DMS53 treated with DMSO at 0.1 percent for 48 hours (cell line): ENCODE results near the gene LRRC3.
"Not testable (repeated sequence)": the region's sequence is repeated elsewhere in the genome, so short reads cannot be mapped to it uniquely, and the experiment has no call there.

Experiments used
- DNase-seq: peaks from one replicate; lab custom pipeline; 2025; ENCODE audit not compliant: unreplicated experiment; lab: John Stamatoyannopoulos, UW

The LRRC3 gene, protein sequence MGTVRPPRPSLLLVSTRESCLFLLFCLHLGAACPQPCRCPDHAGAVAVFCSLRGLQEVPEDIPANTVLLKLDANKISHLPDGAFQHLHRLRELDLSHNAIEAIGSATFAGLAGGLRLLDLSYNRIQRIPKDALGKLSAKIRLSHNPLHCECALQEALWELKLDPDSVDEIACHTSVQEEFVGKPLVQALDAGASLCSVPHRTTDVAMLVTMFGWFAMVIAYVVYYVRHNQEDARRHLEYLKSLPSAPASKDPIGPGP

DNA sequence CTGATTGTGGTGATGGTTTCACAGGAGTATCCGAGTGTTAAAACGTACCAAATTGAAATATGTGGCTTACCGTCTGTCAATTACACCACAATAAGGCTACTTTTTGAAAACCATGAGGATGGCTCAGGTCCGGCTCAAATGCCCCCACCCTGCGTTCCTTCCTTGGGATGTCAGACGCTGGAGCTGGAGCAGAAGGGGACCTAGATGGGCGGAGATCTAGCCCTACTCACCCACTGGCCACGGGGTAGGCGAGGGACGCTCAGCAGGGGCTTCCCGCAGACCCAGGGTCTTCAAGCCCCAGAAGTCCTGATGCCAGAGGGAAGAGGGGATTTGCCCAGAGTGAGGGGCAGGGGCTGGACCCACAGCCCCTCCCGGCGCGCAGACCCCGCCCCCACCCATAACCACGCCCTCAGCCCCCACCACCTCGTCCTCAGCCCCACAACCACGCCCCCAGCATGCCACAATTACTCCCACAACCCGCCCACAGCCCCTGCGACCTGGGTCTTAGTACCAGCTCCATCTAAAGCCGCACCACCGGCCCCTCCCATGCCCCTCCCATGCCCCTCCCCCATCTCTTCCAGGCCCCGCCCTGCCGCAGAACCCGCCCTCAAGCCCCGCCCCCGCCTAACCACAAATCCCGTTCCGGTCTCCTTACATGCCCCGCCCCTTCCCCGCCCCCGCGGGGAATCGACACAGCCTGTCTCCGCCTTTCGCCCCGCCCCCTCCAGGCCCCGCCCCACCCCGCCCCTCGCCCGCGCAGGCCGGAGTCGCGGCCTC is at the start of gene LRRC3:
TSS of gene LRRC3 (plus strand) at position 764 of the 777 bp plus-strand sequence. CDS start 1,135 bp downstream, outside the sequence.
- DNase-seq = no peak

DNA sequence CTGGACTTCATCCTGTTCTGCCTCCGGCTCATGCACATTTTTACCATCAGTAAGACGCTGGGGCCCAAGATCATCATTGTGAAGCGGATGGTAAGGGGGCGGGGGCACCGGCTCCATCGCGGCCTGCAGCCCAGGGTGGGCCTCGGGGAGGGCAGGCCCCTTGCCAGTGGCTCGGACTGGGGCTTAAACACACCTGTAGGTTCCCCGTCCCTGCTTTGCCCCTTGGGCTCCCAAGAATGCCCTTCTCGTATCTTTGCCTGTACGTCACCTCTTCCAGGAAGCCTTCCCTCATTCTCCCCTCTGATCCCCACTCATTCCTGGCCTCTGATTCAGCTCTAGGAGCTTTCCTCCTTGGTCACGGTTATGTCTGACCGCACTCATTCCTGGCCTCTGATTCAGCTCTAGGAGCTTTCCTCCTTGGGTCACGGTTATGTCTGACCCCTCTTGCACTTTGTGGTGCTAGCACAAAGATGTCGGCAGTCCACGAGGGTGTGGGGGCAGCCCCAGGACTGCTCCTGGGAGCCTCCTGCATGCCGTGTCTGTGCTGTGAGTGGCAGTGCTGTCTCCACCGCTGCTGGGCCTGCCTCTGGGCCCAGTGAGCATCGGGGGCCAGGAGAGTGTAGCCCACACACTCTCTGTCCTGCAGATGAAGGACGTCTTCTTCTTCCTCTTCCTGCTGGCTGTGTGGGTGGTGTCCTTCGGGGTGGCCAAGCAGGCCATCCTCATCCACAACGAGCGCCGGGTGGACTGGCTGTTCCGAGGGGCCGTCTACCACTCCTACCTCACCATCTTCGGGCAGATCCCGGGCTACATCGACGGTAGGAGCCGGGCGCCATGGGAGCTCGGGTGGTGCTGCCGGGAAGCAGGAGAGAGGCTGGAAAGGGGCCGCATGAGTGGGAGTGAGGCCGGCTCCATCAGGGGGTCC is 49.1 kb upstream of the LRRC3 start:
- DNase-seq = no peak

DNA sequence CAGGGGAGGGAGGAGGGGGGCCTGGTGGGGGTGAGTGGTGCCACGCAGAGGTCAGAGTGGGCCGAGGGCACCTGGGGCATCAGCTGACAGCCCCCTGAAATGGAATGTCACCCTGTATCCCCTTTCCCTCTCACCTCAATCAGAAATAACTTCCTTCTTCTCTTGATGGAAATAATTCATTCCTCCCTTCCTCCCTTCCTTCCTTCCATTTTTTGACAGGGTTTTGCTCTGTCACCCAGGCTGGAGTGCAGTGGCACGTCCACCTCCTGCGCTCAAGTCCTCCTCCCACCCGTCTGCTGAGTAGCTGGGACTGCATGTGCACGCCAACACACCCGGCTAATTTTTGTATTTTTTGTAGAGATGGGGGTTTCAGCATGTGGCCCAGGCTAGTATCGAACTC is 48.4 kb upstream of the LRRC3 start:
- no peak for DNase-seq

DNA sequence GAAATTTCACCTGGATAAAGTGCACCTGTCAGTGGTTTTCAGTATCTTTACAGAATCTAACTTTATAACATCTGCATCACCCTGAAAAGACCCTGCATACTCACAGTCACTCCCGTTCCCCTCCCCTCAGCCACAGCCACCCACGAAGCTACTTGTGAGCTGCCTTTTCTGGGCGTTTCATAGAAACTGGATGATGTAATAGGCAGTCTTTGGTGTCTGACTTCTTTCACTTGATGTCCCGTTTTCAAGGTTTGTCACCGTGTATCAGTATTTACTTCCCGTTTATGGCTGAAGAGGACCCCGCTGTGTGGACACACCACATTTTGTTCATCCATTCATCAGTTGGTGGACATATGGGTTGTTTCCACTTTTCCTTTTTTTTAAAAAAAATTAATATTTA is 47.8 kb upstream of the LRRC3 start:
- no peak for DNase-seq

DNA sequence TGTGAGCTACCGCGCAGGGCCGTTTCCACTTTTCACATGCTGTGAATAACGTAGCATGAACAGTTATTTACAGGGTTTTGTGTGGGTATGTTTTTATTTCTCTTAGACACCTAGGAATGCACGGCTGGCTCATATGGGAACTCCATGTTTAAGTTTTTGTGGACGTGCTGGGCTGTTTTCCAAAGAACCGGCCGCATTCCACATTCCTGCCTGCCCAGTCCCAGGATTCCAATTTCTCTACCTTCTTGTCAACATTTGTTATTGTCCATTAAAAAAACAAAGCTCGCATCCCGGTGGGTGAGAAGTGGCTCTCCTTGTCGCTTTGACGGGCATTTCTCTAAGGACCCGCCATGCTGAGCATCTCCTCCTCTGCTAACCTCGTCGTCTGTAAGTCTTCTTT is 47.1 kb upstream of the LRRC3 start:
- DNase-seq = no peak

DNA sequence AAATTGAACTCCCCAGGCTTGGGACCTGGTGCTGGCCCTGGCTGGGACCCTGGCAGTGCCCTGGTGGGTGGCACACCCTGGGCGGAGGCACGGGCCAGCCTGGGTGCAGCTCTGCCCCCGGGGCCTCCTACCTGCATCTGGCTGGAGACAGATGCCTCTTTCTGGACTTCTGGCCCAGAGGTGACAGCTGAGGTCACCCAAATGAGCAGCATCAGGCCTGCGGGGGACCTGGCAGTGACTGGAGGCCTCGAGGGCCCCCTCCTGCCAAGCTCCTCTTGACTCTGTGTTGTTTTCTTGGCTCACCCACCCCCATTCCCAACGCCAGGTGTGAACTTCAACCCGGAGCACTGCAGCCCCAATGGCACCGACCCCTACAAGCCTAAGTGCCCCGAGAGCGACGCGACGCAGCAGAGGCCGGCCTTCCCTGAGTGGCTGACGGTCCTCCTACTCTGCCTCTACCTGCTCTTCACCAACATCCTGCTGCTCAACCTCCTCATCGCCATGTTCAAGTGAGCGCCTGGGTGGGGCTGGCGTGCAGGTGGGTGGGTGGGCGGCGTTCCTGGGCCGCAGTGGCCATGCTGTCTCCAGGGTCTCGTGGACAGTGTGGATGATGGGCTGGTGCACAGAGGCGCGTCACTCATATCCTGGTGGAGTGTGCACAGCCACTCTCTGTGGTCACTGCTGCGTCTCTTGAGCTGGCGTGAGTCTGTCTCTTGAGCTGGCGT is 41.6 kb upstream of the LRRC3 start:
- DNase-seq = no peak

DNA sequence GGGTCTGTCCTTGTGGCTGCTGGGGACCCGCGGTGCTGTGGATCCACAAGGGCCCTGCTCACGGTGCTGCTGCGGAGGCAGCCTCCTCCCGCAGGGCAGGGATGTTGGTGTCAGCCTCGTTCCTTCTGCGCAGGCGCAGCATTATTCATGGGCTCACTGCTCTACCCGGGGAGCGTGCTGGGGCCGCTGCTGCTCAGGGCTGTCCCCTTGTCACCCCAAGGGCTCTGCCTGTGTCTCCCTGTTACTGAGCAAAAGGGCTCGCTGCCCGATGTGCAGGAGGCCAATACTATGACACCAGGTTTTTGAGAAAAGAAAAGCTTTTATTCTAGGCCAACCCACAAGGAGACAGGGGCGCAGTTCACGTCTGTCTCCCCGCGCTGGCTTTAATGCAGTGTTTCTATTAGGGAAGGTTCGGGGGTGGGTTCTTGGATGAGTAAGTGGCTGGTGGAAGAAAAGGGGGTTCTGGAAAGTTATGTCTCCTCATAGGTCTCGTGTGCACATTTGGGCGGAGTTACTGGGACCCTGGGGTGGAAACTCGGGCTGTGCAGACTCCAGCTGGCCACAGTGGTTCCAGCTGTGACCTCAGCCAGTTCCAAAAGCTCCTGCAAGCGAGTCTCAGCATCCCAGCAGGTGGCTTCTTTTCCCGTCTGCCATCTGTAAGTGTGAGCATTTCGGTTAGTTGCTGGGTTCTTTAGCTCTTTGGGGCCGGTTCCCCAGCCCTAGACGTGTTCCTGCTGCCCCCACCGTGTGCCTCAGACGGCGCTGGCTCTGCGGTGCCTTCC is 40.8 kb upstream of the LRRC3 start:
- DNase-seq = no peak

DNA sequence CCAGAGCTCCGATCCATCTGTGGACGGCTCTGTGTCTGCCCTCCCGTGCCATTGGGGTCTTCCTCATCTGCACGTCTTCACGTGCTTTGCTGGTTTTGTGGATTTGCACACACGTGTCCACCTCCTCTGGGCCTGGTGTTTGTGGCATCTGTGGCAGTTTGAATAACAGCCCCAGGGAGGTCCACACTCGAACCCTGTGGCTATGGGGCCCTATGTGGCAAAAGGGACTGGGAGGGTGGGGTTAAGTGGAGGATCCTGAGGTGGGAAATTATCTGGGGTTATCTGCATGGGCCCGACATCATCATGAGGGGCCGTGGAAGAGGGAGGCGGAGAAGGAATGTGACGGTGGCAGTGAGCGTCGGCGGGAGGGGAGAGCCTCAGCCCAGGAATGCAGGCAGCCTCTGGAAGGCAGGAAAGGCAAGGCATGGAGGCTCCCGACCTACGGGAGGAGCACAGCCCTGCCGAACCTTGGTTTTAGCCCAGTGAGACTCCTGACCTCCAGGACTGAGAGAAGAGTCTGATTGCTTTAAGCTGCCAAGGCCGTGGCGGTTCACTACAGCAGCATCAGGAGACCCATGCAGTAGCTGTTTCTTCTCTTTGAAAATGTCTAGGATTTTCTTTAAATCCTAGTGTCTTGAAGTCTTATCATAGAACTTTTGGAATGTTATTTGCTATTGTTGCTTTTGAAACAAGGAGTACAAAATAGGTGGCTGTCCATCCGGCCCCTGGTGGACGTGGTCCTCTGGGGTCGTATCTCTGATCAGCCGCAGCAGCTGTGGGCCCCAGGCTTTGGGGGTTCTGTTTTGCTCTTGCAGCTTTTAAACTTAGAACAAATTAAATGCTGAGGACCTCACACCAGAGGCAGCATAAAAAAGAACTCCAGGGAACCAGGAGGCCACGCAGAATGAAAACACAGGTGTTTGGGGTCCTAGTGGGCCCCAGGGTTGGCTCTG is 40.0 kb upstream of the LRRC3 start:
- no peak for DNase-seq

DNA sequence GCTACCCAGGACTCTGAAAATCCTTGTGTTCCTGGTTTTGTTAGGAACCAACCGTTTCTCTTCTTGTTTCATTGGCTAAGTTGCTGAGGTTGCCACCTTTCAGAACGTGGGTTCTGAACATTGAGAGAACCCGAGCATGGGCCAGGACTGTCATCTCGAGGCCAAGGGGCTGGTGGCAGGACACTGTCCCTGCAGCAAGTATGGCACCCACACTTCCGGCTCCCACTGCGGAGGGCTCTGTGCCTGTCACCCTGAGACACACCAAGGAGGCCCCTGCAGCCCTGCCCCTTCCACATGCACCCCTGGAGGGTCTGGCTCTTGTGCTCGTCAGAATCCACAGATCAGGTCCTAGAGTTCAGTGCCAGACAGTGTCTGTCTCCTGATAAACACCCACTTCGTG is 39.1 kb upstream of the LRRC3 start:
- DNase-seq = no peak

DNA sequence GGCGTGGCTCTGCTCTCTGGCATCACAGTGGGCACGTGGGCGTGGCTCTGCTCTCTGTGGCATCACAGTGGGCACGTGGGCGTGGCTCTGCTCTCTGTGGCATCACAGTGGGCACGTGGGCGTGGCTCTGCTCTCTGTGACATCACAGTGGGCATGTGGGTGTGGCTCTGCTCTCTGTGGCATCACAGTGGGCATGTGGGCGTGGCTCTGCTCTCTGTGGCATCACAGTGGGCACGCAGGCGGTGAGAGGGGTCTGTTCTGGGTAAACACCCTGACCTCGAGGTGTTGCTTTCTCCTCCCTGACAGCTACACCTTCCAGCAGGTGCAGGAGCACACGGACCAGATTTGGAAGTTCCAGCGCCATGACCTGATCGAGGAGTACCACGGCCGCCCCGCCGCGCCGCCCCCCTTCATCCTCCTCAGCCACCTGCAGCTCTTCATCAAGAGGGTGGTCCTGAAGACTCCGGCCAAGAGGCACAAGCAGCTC is 37.6 kb upstream of the LRRC3 start:
- not testable (repeated sequence) for DNase-seq

DNA sequence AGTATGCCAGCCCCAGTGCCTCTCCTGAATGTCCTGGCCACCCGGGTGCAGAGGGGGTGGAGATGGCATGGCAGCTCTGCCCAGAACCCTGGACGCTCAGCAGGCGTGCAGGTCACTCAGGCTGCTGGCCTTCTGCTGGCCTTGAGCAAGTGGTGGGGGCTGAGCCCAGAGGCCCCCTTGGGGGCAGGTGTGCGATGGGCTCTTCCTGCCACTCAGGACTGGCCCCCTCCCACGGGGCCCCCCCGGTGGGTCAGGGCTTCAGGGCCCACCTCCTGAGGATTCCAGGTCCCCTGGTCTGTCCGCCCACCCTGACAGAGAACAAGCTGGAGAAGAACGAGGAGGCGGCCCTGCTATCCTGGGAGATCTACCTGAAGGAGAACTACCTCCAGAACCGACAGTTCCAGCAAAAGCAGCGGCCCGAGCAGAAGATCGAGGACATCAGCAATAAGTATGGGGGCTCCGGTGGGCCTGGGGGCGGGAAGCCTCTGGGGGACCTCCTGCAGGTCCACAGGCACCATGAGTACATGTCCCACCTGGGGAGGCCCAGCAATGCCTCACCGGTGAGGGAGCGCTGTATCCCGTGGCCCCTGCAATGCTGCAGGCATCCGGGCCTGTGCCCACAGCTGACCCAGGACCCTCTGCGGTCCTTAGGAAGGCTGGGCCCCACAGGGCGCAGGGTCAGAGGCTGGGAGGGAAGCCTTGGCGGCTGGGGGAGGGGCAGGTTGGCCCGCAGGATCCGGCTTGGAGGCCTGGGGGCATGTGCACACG is 37.0 kb upstream of the LRRC3 start:
- DNase-seq = no peak

DNA sequence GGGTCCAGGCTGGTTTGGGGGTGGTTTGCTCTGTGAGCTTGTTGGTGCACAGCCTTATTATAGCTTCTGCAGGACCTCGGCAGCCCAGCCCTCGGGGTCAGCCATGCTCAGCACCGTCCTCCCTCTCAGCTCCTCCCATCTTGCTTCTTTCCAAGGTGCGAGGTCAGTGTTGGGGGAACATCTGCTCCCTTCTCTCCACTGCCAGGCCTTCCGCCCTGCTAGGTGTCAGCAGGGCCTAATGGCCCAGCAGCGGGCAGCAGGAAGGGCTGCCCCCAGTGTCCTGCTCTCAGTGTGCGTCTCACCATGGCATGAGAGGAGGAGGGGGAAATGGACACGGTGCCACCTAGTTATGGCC is 36.5 kb upstream of the LRRC3 start:
- no peak for DNase-seq

DNA sequence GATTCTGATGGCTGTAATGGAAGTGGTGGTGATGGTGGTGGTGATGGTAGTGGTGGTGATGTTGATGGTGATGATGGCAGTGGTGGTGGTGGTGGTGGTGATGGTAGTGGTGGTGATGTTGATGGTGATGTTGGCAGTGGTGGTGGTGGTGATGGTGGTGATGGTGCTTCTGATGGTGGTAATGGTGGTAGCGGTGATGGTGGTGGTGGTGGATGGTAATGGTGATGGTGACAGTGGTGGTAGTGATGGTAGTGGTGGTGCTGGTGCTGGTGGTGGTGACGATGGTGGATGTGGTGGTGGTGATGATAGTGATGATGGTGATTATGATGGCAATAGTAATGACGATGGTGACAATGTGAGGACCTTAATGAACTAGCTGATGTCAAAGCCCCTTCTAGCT is 35.6 kb upstream of the LRRC3 start:
- no peak for DNase-seq

DNA sequence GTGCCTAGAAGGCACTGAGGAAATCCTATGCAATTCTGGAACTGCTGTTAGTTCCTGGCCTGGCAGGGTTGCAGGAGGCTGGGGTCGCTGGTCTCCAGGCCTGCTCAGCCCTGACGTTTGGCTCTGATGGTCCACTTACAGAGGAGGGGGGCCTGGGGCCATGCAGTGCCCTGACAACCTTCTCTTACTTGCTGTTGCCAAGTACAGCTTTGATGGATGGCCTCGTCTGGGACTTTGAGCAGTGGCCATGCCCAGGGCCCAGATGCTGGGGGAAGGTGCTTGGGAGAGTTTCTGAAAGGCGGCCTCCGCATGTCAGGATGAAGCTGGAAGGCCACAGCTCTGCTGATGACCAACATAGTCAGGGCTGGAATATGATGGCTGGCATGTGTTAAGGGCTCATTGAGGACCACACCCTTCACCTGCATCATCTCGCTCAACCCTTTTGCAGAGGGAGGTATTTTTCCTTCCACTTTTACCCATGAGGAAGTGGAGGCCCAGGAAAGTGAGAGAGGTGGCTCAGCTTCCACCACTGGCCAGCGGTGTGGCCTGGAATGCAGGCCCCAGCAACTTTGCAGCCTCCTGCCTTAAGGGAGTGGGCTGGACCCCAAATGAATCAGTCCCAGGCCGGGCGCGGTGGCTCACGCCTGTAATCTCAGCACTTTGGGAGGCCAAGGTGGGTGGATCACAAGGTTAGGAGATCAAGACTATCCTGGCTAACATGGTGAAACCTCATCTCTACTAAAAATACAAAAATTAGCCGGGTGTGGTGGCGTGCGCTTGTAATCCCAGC is 34.7 kb upstream of the LRRC3 start:
- DNase-seq = no peak

DNA sequence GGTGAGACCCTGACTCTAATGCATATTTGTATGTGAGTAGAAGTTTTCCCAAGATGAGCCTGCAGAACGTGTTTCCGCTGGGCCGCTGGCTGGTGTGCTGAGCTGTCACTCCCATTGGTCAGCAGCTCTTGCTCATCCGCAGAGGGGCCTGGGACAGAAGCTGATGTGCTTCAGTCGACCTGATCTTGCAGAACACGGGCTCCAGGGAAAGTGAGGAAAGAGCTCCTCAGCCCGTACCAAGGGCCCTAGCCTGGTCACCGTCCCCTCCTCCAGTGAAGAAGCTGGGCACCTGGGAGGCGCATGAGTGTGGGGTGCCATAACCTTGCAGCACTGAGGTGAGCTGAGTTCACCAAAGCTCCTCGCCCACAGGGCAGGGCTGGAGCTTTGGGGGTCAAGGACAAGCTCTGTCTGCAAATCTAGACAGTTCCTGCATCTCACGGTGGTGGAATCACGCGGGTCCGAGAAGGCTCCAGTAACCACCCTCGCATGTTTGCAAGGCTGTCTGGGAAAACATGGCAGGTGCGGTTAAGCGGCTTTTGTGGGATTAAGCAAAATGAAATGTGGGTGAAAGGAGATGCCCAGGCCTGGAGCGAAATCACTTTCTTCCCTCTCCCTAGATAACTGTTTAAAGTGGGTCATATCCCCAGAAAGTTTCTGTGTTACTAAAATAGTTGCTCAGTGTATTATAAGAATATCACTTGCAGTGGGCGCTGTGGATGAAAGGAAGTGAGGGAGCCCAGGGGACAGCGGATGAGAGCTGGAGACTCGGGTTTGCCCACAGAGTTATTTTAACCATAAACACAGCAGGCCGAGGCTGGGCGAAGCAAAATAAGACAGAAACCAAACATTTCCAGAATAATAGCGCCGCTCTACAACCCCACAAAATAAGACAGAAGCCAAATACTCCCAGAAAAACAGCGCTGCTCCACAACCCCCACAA is 33.1 kb upstream of the LRRC3 start:
- DNase-seq = no peak

DNA sequence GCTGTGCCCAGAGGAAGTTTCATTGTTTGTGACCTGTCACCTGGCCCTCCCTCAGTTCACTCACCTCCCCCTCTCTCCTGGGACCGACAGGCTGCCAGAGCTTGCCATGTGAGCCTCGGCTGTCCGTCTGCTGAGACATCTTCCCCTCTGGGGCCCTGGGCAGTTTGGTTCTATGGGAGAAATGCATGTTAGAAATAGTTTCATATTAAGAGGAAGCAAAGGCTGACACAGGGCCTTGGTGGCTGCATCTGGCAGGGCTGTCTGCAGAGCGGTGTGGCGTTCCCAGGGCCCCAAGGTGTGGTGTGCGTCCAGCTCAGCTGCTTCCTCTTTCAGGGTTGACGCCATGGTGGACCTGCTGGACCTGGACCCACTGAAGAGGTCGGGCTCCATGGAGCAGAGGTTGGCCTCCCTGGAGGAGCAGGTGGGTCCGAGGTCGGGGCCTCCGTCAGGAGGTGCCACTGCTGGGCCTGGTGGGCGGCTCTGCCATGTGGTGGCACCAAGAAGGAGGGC is 31.9 kb upstream of the LRRC3 start:
- DNase-seq = no peak
